HG02885 (cell line): ENCODE results near the gene SAMD11.

Experiments used
- ATAC-seq: cut with Tn5 transposase; IDR thresholded peaks from one replicate; pipeline ENCODE4 v1.9.1; 2021; ENCODE audit warnings: mild to moderate bottlenecking; ENCODE audit not compliant: unreplicated experiment, poor library complexity

The SAMD11 gene

GRCh38 chr1:930633-931138 is 7.0 kb downstream of the SAMD11 start:
- no peak for ATAC-seq

DNA sequence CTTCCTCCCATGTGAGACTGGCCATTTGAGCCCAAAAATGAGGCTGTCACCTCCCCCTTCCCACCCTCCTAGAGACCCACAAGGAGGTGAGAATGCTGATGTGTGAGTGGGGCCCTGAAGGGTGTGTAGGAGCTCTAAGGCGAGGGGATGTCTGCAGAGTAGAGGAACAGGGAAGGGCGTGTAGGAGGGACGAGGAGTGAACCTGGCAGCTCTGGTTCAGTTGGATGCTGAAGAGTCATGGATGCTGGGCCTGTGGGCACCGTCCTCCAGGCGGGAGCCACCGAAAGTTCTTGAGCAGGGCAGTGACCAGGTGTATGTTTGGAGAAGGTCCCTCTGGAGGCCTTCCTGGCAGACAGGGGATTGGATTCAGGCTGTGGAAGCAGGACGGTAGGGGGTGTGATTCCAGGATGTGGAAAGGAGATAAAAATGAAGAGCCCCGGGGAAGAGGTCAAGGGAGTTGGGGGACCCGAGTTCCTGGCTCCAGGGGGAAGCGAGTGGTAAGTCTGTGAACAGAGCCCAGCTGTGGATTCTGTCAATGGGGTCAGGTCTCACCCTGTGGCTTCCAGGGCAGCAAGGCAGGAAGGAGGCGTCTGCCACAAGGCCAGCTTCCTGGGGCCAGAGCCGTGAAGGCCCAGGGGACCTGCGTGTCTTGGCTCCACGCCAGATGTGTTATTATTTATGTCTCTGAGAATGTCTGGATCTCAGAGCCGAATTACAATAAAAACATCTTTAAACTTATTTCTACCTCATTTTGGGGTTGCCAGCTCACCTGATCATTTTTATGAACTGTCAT is 7.9 kb downstream of the SAMD11 start:
- ATAC-seq, result no peak

- no peak for ATAC-seq
Observed at GRCh38 chr1:932173-932510, 8.4 kb downstream of the SAMD11 start.

- no peak for ATAC-seq
Observed at GRCh38 chr1:932776-933602, 9.3 kb downstream of the SAMD11 start.

DNA sequence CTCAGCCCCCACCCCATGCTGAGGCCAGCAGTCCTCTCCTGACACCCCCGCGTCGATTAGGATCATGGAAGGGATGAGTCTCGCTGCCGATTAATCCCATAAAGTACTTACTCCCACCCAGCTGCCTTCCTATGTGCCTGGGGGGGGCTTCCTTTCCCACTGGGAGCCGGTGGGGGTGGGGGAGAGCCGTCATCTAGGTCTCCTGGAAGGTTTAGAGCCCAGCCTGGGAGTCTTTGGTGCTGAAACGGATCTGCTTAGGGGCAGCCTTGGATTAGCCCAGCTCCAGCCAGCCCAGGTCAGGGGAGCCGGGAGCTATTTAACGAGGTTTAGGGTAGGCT is 9.8 kb downstream of the SAMD11 start:
- ATAC-seq, result no peak

- no peak for ATAC-seq
Observed at GRCh38 chr1:934991-935750, 11.4 kb downstream of the SAMD11 start.

- ATAC-seq, result no peak
Observed at GRCh38 chr1:935751-936231, 12.1 kb downstream of the SAMD11 start.

GRCh38 chr1:936348-937264 is 12.9 kb downstream of the SAMD11 start:
- ATAC-seq, result no peak

DNA sequence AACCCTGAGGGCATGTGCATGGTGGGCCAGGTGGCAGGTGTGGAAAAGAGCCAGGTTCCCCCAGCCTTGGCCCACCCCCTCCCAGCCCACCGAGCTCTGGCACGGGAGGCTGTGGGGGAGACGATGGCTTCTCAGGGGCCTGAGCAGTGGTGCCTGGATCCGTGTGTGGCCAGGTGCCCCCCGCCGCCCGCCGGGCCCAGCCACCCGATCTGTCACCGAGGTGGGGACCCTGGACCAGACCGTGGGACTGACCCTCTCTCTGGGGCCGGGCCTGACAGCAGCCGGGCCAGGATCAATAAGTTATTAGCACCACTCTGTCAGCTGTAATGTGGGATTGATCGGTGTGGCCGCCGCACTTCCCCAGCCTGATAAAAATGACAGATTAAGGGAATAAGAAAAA is 13.8 kb downstream of the SAMD11 start:
- no peak for ATAC-seq

DNA sequence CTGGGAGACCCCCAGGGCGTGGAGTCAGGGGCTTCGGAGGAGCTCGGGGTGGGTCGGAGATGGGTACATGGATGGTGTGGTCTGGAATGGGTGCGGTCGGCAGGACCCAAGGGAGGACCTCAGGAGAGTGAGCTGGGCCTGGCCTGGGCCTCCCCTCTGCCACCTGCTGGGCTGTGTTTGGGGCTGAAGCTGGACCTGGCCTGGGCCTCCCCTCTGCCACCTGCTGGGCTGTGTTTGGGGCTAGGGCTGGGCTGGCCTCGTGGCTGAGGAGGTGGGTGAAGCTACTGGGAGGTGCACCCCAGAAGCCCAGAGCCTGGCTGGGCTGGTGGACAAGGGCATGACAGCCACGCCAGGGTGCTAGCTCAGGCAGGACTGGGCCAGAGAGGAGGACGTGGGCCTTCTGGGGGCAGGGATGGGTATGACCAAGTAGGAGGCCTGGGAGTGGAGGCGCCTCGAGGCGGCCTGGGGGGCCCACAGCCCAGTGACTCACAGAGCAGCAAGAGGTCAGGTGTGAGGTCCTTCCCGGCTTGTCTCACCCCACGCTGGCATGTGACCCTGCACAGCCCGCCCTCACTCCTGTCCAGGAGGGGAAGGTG is 14.5 kb downstream of the SAMD11 start:
- no peak for ATAC-seq

DNA sequence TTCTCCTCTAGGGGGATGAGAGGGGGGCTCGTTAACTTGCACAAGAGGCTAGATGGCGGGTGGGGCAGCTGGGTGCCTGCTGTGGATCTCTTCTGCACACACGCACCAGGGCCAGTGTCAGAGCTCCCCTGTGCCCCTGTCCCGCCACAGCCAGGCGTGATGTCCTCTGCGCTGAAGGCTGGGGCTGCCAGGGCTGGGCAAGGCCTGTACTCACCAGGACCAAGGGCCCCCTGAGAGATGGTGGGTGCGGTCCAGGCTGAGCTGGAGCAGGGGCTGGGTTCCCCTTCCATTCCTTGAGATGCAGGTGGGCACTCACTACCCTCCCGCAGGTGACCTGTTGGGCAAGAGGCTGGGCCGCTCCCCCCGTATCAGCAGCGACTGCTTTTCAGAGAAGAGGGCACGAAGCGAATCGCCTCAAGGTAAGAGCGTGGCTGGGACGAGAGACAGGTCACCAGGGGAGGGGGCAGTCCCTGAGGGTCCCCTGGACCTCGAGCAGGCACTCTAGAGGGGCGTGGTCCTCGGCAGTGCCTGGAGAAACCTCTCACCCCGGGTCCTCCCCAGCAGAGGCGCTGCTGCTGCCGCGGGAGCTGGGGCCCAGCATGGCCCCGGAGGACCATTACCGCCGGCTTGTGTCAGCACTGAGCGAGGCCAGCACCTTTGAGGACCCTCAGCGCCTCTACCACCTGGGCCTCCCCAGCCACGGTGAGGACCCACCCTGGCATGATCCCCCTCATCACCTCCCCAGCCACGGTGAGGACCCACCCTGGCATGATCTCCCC is 15.2 kb downstream of the SAMD11 start:
- ATAC-seq, result no peak

- no peak for ATAC-seq
Observed at GRCh38 chr1:939511-940106, 15.9 kb downstream of the SAMD11 start.

DNA sequence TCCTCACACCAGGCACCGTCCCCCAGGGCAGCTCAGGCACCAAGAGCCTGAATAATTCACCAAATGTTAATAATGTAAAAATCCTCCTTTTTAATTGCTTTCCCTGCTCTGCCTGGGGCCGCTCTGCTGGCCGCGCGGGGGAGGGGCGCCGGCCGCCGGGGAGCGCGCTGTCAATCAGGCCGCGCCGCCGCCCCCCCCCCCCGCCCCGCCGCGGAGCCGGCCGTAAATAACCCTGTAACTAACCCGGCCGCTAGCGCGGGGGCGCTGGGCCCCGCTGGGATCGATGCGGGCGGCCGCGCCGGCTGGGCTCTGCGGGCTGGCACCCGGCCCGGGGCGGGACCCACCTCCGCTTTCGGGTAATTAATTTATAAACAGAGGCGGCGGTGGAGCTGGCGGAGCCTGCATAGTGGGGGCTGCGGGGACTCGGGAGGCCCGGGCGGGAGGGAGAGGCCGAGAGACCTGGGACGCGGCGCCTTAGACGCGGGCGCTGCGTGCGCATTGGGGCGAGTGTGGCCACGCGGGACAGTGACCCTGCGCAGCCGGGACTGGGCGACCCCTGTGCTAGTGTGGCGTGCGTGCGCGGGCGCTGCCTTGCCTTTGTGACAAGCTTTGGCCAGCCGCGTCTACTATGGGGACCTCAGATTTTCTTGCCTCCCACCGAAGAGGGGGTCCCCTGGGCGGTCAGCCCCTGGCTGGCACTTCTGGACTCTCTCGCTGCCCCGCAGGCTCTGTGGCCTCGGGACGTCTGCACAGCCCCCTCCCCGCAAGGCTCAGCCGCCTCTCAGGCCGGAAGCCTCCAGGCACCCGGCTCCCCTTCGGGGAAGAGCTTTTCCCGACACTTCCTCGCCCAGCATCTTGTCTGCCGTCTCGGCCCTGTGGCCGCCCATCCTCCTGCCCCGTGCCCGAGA is 16.6 kb downstream of the SAMD11 start:
- no peak for ATAC-seq

DNA sequence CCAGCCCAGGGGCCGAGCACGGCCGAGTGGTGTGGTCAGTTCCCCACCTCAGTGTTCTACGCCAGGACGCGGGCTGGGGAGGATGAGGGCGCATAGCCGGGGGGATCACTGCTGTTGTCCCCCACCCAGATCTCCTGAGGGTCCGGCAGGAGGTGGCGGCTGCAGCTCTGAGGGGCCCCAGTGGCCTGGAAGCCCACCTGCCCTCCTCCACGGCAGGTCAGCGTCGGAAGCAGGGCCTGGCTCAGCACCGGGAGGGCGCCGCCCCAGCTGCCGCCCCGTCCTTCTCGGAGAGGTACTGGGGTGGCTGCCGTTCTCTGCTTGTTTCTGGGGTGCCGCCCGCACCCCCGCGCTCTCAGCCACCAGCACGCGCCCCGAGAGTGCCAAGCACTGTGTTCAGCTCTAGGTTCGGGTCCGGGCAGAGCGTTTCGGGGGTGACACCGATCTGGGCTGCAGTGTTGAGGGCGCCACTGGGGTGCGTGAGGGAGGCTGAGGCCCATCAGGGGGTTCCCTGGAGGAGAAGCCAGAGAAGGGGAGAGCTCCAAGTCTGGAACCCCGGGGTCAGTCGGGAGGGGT is 17.4 kb downstream of the SAMD11 start:
- no peak for ATAC-seq

DNA sequence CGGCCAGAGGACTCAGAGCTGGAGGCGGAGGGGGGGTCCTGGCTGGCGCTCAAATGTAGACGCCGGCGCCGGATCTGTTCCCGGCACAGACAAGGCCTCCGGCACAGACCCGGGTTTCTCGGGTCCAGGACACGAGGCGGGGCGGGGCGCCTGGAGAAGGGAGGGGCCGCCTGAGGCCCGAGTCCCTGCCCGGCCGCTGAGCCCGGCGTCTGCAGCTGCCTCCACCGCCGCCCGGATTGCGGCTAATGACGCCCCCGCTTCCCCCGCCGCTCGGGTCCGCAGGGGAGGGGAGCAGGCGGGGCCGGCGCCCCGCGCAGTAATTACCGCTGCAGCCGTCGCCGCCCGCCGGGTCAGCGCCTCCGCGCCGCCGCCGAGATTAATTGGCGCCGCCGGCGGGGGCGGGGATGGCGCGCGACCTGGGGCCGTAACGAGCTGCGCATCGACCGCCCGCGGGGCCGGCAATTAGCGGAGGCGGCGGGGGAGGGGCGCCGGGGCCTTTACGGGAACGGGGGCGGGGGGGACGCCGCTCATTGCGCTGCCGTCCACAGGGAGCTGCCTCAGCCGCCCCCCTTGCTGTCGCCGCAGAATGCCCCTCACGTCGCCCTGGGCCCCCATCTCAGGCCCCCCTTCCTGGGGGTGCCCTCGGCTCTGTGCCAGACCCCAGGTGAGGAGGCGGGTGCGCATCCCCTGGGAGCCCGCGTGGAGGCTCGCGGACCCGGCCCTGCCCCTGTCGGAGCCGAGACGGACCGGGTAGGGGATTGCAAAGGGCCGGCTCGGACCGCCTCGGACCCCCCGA is 18.1 kb downstream of the SAMD11 start:
- ATAC-seq, result no peak

DNA sequence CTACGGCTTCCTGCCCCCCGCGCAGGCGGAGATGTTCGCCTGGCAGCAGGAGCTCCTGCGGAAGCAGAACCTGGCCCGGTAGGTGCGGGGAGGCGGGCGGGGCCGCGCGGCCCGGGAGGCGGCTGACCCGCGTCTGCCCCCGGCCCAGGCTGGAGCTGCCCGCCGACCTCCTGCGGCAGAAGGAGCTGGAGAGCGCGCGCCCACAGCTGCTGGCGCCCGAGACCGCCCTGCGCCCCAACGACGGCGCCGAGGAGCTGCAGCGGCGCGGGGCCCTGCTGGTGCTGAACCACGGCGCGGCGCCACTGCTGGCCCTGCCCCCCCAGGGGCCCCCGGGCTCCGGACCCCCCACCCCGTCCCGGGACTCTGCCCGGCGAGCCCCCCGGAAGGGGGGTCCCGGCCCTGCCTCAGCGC is 18.7 kb downstream of the SAMD11 start:
- no peak for ATAC-seq
